Measurements from ENCODE around the gene P4HA1.
"Not testable (repeated sequence)": the region's sequence is repeated elsewhere in the genome, so short reads cannot be mapped to it uniquely, and the experiment has no call there.

P4HA1 gene

DNA sequence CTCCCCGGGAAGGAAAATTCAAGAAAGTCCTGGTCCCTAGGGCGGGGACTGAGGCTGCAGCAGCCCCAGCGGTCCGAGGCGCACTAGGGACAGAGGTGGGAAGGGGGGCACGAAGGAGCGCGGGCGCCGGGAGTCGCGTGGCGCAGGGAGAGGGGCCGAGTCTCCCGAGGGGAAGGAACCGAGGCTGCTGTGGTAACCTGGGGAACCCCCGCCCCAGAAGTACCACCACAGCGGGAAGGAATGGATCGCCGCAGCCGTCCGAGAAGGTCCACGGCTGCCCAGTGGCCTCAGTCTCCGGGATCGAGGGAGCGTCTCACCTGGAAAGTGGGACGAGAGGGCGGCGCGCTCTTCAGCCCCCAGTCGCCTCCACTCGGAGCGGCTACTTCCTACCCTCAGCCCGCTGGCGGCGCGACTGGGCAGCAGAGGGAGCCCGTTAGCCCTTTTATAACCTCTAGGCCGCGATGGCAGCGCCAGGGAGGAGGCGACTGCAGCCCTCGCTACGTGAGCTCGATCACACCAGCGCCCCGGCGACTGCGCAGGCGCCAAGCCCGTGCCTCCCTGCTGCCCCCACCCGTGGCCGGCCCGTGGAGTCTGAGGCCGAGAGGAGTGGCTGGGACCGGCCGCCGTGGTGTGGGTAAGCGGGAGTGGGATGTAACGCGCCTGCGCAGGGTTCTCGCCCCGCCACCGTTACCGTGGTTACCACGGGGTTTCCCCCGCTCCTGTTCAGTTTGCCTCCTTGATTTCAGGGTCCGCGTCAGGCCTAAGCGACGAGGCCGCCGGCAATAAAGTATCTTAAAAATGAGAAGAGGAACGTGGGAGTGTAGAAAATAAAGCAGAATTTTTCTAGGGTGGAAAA lies at the start of gene P4HA1:
Gene P4HA1, minus strand, starts transcription at position 418 of the 856 bp plus-strand sequence. CDS start 21,983 bp downstream, outside the sequence.
- peak; percentile 97 for DNase-seq

DNA sequence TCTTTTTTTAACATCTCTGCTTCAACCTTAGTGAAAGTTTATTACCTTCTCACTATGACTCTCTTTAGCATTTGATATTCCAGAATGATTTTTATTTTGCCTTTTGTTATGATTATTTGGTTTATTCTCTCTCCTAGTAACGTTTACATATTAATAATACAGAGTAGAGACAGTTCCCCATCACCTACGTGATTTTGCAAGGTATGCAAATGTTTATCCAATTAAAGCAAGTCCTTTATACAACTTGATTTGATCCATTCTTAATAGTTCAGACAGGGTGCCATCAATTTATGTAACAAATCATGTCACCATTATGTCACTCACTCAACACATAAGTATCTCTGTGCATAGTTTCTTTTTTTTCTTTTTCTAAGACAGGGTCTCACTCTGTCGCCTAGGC lies 44.9 kb upstream of the P4HA1 start:
- no peak for DNase-seq

DNA sequence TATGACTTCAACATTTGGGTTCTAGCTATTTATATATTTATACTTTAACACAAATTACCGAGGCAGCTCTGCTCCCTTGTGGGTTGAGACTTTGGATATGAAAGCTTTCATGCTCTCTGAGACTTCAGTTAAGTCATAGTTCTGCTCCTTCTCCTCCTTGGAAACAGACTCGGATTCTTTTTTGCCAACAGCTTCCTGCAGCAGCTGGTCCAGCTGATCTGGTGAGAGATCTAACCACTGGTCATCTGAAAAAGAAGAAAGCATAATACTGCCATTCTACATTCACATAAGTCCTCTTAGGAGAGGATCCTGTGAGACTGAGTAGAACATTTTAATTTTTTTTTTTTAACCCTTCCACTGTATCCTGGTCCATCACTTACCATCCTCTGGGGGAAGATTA lies 42.6 kb upstream of the P4HA1 start:
- DNase-seq, result no peak

DNA sequence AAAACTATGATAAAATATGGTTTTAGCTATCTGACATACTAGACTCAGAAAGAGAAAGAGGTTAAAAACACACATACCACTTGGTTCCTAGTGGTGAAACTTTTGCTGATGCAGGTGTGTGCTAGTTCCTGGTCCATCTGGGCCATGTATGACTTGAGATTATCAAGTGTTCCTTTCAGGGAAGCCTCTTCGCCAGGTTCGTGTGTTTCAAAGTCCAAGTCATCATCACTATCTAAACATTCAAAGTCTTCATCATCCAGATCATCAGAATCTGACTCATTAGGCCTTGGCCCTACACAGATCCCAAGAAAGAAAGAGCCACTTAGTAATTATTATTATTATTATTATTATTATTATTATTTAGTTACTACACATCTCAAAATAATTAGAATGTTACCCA lies 40.0 kb upstream of the P4HA1 start:
- no peak for DNase-seq

DNA sequence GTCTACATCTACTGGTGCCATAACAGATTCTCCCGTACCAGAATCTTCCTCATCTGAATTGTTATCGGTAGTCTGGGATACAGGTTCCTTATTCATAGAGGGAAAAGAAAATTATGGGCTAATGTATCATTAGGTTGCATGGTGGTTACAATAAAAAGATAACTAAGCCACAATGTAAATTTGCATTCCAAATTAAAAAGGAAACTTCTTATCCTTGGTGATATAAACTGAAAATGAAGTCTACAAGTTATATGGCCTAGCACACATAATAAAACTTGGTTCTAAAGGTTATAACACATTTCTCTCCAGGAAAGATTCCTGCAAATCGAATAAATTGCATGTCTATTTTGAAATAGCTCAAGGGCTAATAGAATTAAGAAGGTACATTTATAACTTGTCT lies 38.1 kb upstream of the P4HA1 start:
- DNase-seq, result no peak

DNA sequence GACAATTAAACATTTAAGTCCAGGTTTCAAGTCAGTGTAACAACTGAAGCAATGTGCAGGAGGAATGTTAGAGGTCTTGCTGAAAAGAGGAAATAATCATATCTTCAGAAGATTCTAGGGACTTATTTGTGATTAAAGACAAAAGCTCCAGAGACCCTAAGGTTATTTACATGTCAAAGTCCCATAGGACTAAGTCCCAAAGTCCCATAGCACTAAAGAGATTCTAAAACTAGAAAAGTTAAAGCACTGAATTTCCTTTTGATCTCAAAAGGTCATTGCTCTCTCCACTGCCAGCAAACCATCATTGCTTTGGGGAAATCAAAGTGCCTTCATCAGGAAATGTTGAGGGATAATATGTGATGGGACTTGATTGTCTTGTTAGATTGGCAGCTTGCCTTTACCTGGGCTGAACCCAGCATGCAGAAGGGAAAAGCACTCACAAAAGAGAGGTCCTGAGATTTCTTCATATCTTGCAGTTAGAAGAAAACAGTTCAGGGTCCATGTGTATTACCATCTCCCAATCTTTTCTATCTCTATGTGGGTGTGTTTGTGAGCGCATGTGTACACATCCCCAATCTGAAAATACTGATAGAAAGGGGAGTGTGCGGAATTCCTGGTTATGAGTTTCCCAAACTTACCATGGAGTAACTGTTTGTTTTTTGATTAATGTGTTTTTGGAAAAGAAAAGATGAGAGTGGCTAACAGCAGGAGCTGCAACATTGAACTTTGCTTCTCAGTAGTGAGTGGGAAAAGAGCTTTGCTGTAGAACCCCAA lies 35.4 kb upstream of the P4HA1 start:
- no peak for DNase-seq

DNA sequence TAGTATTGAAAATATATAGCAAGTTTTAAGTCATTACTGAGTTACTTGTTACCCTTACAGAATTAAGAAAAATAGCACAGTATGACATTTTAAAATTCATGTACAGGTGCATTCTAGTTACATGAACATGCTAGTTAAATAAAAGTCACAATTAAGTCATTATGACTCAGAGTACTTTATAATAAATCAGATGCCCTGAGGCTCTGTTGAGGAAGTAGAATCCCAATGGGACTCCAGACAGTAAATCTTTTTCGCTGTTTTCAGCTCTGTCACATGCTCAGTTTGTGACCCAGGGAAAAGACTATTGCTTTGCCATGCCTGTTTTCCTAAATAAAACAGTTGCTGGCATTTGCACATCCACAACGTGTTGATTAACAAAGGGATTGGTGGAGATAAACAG lies 34.6 kb upstream of the P4HA1 start:
- DNase-seq, result no peak

DNA sequence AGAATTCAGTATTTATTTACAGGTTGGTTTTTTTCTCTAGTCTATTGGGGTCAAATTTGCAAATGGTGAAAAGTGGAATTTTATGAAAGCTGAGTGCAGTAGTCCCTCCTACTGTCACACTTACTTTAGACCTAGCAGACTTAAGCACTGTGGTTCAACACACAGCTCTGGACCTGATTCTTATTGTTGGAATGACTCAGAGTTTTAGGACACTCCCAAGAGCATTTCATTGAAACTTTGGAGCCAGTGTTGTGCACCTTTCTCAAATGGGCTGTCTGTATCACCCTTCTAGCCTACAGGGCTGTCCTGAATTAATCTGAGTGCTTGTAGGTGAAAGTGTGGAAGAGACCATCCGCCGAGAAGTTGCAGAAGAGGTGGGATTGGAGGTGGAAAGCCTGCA lies 29.7 kb upstream of the P4HA1 start:
- no peak for DNase-seq

DNA sequence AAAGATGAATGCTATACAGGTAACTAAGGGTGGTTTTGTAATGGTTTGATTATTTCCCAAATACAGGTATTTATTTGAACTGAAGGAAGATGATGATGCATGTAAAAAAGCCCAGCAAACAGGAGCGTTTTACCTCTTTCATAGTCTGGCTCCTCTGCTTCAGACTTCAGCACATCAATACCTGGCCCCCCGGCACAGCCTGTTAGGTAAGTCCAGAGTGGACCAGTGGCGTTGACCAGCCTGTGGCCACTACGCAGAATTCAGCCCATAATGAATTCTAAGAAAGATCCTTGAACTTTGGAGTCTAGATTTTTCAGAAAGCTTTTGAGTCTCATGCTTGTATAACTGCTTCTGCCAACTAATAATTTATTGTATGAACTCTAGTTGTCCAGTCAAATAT lies 23.3 kb upstream of the P4HA1 start:
- DNase-seq, result no peak

DNA sequence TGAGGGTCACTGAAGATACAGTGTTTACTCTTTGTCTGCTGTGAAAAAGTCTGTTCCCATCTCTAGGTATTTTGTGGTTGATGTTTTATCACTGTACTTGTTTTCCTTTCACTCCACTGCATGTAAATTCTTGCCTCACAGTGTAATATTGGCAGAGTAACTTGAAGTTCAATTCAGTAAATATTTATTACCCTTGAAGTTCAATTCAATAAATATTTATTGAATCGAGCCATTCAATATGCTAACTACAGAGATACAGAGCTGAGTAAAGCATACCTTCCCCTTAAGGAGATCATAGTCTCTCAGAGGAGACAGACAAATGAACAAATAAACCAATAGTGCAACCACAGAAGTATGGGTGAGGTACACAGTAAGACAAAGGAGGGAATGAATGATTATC lies 22.8 kb upstream of the P4HA1 start:
- DNase-seq, result no peak

DNA sequence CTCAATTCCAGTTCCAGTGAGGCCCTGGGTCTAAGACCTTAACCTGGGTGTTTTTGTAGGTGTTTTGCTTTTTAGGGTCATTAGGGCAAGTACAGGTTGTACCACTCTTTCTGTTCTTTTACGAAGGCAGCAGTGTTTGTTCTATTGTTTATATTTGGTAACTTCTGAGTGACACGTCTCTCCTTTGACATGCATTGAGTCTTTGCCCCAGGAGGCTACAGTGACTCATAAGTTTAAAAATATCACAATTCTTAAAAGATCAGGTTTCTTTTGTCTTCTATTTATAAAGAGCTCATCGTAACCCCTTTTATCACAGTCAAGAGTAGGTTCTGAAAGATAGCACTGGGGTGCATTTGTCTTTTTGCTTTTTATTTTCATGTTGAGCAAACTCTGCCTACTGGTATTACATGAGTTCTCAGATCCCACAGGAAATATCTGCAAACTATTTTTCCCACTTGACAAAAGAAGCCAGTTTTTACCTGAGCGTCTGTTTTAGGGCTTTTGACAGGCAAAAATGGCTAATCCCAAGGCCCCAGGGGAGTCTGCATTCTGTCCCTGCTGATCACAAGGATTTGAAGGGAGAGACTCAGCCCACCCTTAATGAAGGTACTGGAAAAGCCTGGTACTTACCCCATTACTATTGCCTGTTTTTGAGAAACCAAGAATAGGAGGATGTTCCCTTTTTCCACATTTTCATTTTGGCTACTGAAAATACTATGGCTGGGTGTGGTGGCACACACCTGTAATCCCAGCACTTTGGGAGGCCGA lies 21.5 kb upstream of the P4HA1 start:
- DNase-seq, result no peak

DNA sequence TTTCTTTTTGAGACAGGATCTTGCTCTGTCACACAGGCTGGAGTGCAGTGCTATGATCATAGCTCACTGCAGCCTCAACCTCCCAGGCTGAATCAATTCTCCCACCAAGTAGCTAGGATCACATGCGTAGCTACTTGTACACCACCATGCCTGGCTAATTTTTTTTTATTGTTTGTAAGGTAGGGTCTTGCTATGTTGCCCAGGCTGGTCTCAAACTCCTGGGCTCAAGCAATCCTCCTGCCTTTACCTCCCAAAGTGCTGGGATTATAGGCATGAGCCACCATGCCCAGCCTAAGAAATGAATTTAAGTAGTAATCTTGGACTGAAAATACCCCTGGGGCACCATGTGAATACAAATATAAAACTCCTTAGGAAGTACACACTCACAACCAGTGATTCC lies 19.4 kb upstream of the P4HA1 start:
- DNase-seq, result no peak

DNA sequence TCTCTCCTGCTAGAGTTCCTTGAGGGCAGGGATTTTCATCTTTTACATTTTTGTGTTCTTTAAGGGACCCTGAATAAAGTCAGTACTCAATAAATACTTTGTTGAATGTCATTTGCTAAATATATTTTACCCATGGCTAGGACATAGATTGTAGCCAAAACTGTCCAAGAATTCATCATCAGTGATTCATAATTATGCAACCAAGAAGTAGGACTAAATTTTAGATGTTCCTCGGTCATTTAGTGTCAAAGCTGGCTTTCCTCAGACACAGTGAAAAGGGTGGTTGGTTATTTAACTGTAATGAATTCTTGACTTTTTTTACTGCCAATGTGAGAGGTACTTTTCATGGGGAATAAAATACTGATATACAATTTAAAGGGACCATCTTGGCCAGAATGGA lies 16.9 kb upstream of the P4HA1 start:
- DNase-seq, result no peak

DNA sequence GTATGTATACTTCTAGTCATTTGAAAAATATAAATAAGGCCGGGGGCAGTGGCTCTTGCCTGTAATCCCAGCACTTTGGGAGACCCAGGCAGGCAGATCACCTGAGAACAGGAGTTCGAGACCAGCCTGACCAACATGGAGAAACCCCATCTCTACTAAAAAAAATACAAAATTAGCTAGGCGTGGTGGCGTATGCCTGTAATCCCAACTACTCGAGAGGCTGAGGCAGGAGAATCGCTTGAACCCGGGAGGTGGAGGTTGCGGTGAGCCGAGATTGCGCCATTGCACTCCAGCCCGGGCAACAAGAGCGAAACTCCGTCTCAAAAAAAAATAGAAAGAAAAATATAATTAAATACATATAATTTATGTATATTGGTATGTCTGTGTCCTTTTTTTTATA lies 15.4 kb upstream of the P4HA1 start:
- not testable (repeated sequence) for DNase-seq

DNA sequence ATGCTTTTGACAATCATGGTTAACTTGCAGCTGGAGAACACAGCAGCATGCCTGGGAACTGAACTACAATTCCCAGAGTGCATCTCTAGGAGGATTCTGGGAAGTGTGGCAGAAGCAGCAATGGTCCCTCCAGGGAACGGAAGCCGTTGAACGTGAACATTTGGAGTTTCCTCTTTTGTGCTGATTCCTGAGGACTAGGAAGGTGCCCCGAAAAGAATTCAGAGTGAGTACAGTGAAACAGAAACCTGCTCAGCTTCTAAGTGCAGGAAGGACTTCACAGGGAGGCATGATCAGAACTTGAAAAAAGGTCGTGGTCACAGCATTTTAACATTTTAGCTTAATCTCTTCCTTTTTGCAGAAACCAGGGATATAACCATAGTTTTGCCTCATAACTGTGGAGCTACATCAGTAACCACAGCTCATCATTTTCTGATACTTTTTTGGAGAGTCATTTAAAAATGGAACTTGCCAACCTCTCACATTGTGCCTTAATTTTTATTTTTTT lies 13.7 kb upstream of the P4HA1 start, which contains the start of gene NUDT13:
Gene NUDT13, plus strand, starts transcription at position 111 of the 505 bp plus-strand sequence. CDS start 3,911 bp downstream, outside the sequence.
- peak; percentile 40 for DNase-seq

DNA sequence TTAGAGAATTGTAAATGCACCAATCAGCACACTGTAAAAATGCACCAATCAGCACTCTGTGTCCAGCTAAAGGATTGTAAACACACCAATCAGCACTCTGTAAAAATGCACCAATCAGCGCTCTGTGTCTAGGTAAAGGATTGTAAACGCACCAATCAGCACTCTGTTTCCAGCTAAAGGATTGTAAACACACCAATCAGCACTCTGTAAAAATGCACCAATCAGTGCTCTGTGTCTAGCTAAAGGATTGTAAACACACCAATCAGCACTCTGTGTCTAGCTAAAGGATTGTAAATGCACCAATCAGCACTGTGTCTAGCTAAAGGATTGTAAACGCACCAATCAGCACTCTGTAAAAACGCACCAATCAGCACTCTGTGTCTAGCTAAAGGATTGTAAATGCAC lies 12.6 kb upstream of the P4HA1 start:
- DNase-seq, result not testable (repeated sequence)

DNA sequence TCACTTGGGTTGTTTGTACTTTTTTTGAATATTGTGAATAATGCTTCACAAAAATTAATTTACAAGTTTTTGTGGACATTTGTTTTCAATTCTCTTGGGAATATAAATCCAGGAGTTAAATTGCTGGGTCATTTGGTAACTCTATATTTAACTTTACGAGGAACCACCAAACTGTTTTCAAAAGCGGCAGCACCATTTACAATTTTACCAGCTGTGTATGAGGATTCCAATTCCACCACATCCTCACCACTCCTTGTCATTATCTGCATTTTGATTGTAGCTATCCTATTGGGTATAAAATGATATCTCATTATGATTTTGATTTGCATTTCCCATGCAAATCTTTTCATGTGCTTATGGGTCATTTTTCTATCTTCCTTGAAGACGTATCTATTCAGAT lies 9.6 kb upstream of the P4HA1 start:
- DNase-seq, result no peak

DNA sequence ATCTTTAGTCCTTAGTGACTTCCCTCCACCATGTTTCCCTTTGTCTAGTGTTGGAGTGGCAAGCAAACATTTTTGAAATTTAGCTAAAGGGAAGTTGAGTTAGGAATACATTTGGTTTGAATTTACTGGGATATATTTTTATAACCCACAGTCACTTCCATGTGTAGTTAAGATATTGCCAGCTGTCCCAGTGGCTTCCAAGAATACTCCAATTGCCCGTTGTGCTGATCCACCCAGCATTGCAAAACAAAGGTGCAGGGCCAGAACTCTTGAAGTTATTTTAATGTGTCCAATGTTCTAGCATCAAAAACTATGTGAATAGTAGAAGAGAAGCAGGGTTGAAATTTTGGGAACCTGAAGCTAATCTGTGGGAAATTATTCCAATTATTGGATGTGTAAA lies 2.5 kb upstream of the P4HA1 start:
- DNase-seq, result no peak

DNA sequence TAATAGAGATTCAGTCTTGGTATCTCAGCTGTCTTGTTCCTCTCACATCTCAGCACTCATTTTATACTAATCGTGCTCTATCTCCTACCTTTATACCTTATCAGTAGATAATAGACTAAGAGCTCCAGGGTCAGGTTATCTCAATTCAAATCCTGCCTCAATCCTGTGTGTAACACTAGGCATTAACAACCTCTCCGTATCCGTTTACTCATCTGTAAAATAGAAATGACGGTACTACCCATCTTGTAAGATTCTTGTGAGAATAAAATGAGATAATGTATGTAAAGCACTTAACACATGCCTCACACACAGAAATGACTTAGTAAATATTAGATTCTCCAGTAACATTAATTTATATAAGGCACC lies 622 bp upstream of the P4HA1 start:
- no peak for DNase-seq

DNA sequence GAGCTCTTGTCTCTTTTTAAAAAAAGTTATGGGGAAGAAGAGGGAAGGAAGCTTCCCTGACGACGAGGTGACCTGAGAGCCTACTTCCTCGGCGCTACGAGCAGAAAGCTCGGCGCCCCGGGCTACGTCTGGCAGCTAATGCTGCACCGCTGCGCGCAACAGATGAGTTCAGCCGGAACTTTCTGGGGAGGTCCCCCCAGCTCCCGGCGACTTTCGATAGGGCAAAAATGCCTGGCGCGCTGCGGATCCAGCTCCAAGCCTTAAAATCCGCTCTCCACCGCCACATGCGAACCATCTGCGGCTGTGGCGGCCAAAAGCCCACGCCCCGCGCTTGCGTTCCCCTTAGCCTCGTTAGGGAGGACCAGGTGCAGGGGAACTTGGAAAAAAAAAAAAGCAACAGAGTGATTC lies 621 bp downstream of the P4HA1 start:
- peak; percentile 61 for DNase-seq

DNA sequence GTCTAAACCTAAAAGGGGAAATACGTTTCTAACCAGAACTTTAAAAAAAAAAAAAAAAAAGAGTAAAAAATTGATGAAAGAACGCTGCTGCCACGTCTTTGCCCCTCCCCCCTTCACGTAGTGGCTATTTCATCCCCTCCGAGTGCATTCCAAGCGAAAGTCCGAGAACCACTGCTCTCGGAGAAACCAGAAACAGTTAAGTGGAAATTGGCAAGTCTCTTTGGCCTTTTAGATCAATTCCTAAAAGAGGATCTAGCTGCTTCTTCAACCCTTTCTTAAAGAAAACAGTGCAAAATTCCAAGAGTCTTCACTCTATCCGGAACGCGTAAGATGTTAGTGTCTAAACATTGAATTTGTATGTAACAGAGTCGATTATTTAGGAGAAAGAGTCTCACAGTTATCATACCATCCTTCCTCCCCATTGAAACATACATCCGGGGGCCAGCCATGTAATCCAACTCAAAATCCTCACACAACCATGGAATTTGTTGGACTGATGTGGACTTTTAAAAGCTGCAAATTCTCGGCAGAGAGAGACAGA lies 1.1 kb downstream of the P4HA1 start:
- peak; percentile 7 for DNase-seq

DNA sequence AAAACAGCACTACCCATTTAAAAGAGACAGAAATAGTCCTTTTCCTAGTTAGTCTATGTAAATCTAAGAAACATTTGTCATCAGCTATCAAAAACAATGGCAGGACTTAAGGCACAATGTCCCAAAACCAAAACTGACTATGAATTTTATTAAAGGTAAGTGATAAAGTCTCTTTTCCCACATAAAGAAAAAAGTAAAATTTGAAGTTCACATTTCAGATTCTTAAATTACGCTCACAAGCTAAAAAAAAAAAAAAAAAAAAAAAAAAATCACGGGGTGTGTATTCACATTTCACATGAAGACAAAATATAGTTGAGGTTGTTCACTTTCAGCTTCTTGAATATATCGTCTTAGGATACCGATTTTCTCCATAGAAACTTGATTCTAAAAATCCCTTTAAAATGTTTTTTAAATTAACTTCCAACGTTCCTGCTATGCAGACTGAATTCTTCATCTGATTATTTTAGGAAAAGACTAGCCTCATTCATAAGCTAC lies 1.6 kb downstream of the P4HA1 start:
- DNase-seq, result no peak

All from activated gamma-delta T cell treated with Interleukin-2 at 50 U/mL for 16 hours (primary cell).